ENCODE results near the gene CISTR. TPM values are rescaled to one million over a fixed set of nuclear protein-coding genes. Genes with fewer than 3 reads are reported as not detected.

Gene CISTR
- total RNA-seq, 1 experiment from 2014 or later: not detected

GRCh38 chr12:53777412-53777811 lies 25.6 kb upstream of the CISTR start:
- no peaks in the 10 kb centered on the region for H3K9me3 Mint-ChIP-seq
- DNase-seq: no peak
- no peak for TF ChIP-seq CTCF (conservative IDR thresholded peaks at IDR 0.05)
- Histone ChIP-seq H2AK5ac (ENCODE audit: insufficient read length, low read length) (no peak overlapping the region), H2BK5ac (ENCODE audit: insufficient read length, low read length) (no peak overlapping the region), H3K4me2 (ENCODE audit: insufficient read depth, insufficient read length, low read length) (no peak overlapping the region), H4K20me1 (ENCODE audit: control insufficient read depth, insufficient read depth, insufficient read length) (no peaks in the 10 kb centered on the region), H3K27me3 (ENCODE audit: insufficient read depth, low read length) (no peaks in the 10 kb centered on the region), H3K27ac (ENCODE audit: insufficient read length, low read depth, low read length) (no peak overlapping the region), H3K14ac (ENCODE audit: insufficient read depth, low read length) (no peak overlapping the region), H4K91ac (ENCODE audit: insufficient read length, low read depth, low read length) (no peak overlapping the region), H2AFZ (ENCODE audit: low read length) (no peak overlapping the region), H3K56ac (ENCODE audit: insufficient read length, low read depth, low read length) (no peak overlapping the region), H3K9ac (ENCODE audit: extremely low read depth, insufficient read length, low read length) (no peak overlapping the region), H3K9me3 (ENCODE audit: control insufficient read depth, low read depth, low read length) (no peaks in the 10 kb centered on the region), H3K4ac (ENCODE audit: low read depth, low read length) (no peak overlapping the region), H3T11ph (ENCODE audit: low read length) (no peak overlapping the region), H2BK12ac (ENCODE audit: insufficient read length, low read depth, low read length) (no peak overlapping the region), H3K4me1 (ENCODE audit: insufficient read depth, low read length) (no peaks in the 10 kb centered on the region), H2BK15ac (ENCODE audit: low read depth, low read length) (no peak overlapping the region), H4K8ac (replicated peaks; ENCODE audit: insufficient read length, low read depth, low read length) (no peak overlapping the region), H2BK120ac (ENCODE audit: low read depth, low read length, poor library complexity, severe bottlenecking) (no peak overlapping the region), H3K79me1 (ENCODE audit: insufficient read depth, low read depth, low read length, poor library complexity, severe bottlenecking) (no peaks in the 10 kb centered on the region), H3K18ac (ENCODE audit: insufficient read length, low read depth, low read length) (no peak overlapping the region), H3K79me2 (ENCODE audit: insufficient read depth, low read length) (no peaks in the 10 kb centered on the region), H2BK20ac (ENCODE audit: low read depth, low read length, poor library complexity, severe bottlenecking) (no peak overlapping the region), H3K23ac (ENCODE audit: insufficient read length, low read depth, low read length) (no peak overlapping the region), H3K23me2 (ENCODE audit: insufficient read length, low read depth, low read length, poor library complexity, severe bottlenecking) (no peaks in the 10 kb centered on the region), H4K5ac (ENCODE audit: insufficient read length, low read depth, low read length) (no peak overlapping the region)
- H3K4me3 Mint-ChIP-seq: no peak overlapping the region
- H3K4me1 Mint-ChIP-seq: peaks cover 4 to 10% of the 10 kb centered on the region in 2 experiments
- H3K36me3 Mint-ChIP-seq (ENCODE audit: insufficient read depth in 1 of 3, low read depth in 3 of 3): no peaks in the 10 kb centered on the region
- peaks cover 64% of the 10 kb centered on the region for H3K27me3 Mint-ChIP-seq (ENCODE audit: low read depth)
- no CpG with 5 or more reads among the region's 2 CpGs for WGBS (ENCODE audit: extremely low coverage, insufficient read length, low lambda C conversion rate)
- H3K27ac Mint-ChIP-seq: no peak overlapping the region
